HepG2 (cell line): ENCODE measurements around the gene WBP1. TPM values are rescaled to one million over a fixed set of nuclear protein-coding genes. Genes with fewer than 3 reads are reported as not detected.
A peak's percentile ranks its signal among the peaks of the same experiment; 100 is the strongest.

Experiments used
- BCL3 ChIP-seq: sonication (generic); formaldehyde crosslinking; IDR thresholded peaks from 2 replicates; pipeline ENCODE4 v1.5.1; 2020; ENCODE audit warnings: mild to moderate bottlenecking, missing genetic modification reagents, moderate library complexity
- BRCA1 ChIP-seq: sonication (generic); formaldehyde crosslinking; IDR thresholded peaks from 2 replicates; pipeline ENCODE4 v1.4.0; 2020; ENCODE audit warnings: missing genetic modification reagents
- CHD4 ChIP-seq: fragments of 200-600 bp; sonication (generic); IDR thresholded peaks from 2 replicates; pipeline ENCODE4 v1.7.0; 2017; ENCODE audit warnings: mild to moderate bottlenecking, low read length, borderline replicate concordance
- ESRRA ChIP-seq: sonication (generic); formaldehyde crosslinking; IDR thresholded peaks from 2 replicates; pipeline ENCODE4 v1.5.1; 2020; ENCODE audit warnings: mild to moderate bottlenecking, low read depth, missing genetic modification reagents
- HES4 ChIP-seq: sonication (generic); formaldehyde crosslinking; IDR thresholded peaks from 2 replicates; pipeline ENCODE4 v1.9.0; 2021; ENCODE audit warnings: mild to moderate bottlenecking, missing genetic modification reagents, borderline replicate concordance
- MAF1 ChIP-seq: sonication (generic); formaldehyde crosslinking; IDR thresholded peaks from 2 replicates; pipeline ENCODE4 v1.5.0; 2020; ENCODE audit warnings: missing genetic modification reagents, borderline replicate concordance
- NR1H2 ChIP-seq: sonication (generic); formaldehyde crosslinking; IDR thresholded peaks from 2 replicates; pipeline ENCODE4 v1.8.1; 2022; ENCODE audit warnings: low read depth, missing genetic modification reagents, borderline replicate concordance
- PHF8 ChIP-seq: sonication (generic); formaldehyde crosslinking; IDR thresholded peaks from 2 replicates; pipeline ENCODE4 v1.5.0; 2020; ENCODE audit warnings: missing genetic modification reagents
- SMC3 ChIP-seq: IDR thresholded peaks from 2 replicates; pipeline ENCODE4 v1.6.1; 2011; ENCODE audit warnings: low read length, improper control_type of control experiment
- TAF15 ChIP-seq: fragments of 200-400 bp; formaldehyde crosslinking; IDR thresholded peaks from one replicate; pipeline ENCODE4 v1.6.1; 2018; ENCODE audit warnings: mild to moderate bottlenecking, low read depth, low read length; ENCODE audit not compliant: poor library complexity, severe bottlenecking
- TFDP2 ChIP-seq: sonication (generic); formaldehyde crosslinking; IDR thresholded peaks from 2 replicates; pipeline ENCODE4 v1.4.0; 2020; ENCODE audit warnings: missing genetic modification reagents
- TP53 ChIP-seq: sonication (generic); formaldehyde crosslinking; conservative IDR thresholded peaks from 2 replicates; pipeline ENCODE4 v1.4.0; 2020; ENCODE audit warnings: missing genetic modification reagents
- ZFP62 ChIP-seq: sonication (generic); formaldehyde crosslinking; IDR thresholded peaks from 2 replicates; pipeline ENCODE4 v1.4.0; 2020; ENCODE audit warnings: missing genetic modification reagents
- ZHX1 ChIP-seq: sonication (generic); formaldehyde crosslinking; IDR thresholded peaks from 2 replicates; pipeline ENCODE4 v1.8.1; 2022; ENCODE audit warnings: low read depth, mild to moderate bottlenecking, missing genetic modification reagents
- ZNF136 ChIP-seq: sonication (generic); formaldehyde crosslinking; IDR thresholded peaks from 2 replicates; pipeline ENCODE4 v1.8.1; 2022; ENCODE audit warnings: low read depth, mild to moderate bottlenecking, moderate library complexity, missing genetic modification reagents
- ZNF18 ChIP-seq: sonication (generic); formaldehyde crosslinking; IDR thresholded peaks from 2 replicates; pipeline ENCODE4 v1.8.0; 2022; ENCODE audit warnings: mild to moderate bottlenecking, missing genetic modification reagents; ENCODE audit not compliant: insufficient replicate concordance
- ZNF263 ChIP-seq: sonication (generic); formaldehyde crosslinking; IDR thresholded peaks from 2 replicates; pipeline ENCODE4 v1.4.0; 2020; ENCODE audit warnings: missing genetic modification reagents
- ZNF296 ChIP-seq: sonication (generic); formaldehyde crosslinking; conservative IDR thresholded peaks from 2 replicates; pipeline ENCODE4 v1.5.0; 2020; ENCODE audit warnings: mild to moderate bottlenecking, missing genetic modification reagents
- ZNF333 ChIP-seq: sonication (generic); formaldehyde crosslinking; IDR thresholded peaks from 2 replicates; pipeline ENCODE4 v1.4.0; 2020; ENCODE audit warnings: mild to moderate bottlenecking, missing genetic modification reagents, borderline replicate concordance
- ZNF337 ChIP-seq: sonication (generic); formaldehyde crosslinking; IDR thresholded peaks from 2 replicates; pipeline ENCODE4 v1.5.1; 2020; ENCODE audit warnings: missing genetic modification reagents, low read depth, mild to moderate bottlenecking, borderline replicate concordance
- ZNF34 ChIP-seq: sonication (generic); formaldehyde crosslinking; IDR thresholded peaks from 2 replicates; pipeline ENCODE4 v1.4.0; 2020; ENCODE audit warnings: mild to moderate bottlenecking, missing genetic modification reagents, borderline replicate concordance
- ZNF816 ChIP-seq: sonication (generic); formaldehyde crosslinking; IDR thresholded peaks from 2 replicates; pipeline ENCODE4 v1.8.0; 2022; ENCODE audit warnings: missing genetic modification reagents, mild to moderate bottlenecking, borderline replicate concordance
- ZNF879 ChIP-seq: sonication (generic); formaldehyde crosslinking; IDR thresholded peaks from 2 replicates; pipeline ENCODE4 v1.8.1; 2023; ENCODE audit warnings: missing genetic modification reagents
- polyA plus RNA-seq, 8 experiments: library from polyadenylated mRNA; depleted of rRNA in 3 of 8; stranded (reverse) in 7 of 8; unstranded in 1 of 8; fragments of >200 nt; fragmentation: Illumina TruSeq in 4 of 8; extraction: Trizol in 4 of 8; gene quantifications; 2 replicates each; pipeline versions ENCODE4 v1.2.1 to v1.2.3, GENCODE V29; 2011 to 2016; ENCODE audit warnings: low read depth in 4 of 8, missing spikeins in 1 of 8, mixed read lengths in 1 of 8; ENCODE audit not compliant: insufficient read depth in 1 of 8
- total RNA-seq, 5 experiments: library from RNA; depleted of rRNA; stranded (reverse); fragments of >200 nt; fragmentation: Illumina TruSeq; extraction: Trizol; gene quantifications; 2 replicates each; pipeline ENCODE4 v1.2.3, GENCODE V29; 2016; ENCODE audit warnings: low read depth in 1 of 5

Gene WBP1
- total and polyA plus RNA-seq, 2 of the 13 experiments (the other 11 are each of a cell fraction or from before 2014, with no cell fraction given), result 38.8 to 85.7 TPM

GRCh38 chr2:74507926-74508520 lies 49.8 kb downstream of the WBP1 start (continued):
- TF ChIP-seq ZNF18 (CRISPR knock-in tag), result peak; percentile 40
- no peak for TF ChIP-seq NR1H2 (CRISPR knock-in tag)
- peak; percentile 74 for TF ChIP-seq ZNF263 (CRISPR knock-in tag)
- 0 out of 2 replicates have a peak, but pooled peaks have one; percentile 17 for TF ChIP-seq ZHX1 (CRISPR knock-in tag)
- TF ChIP-seq BCL3, result no peak
- no peak for TF ChIP-seq TP53 (CRISPR knock-in tag)
- no peak for TF ChIP-seq TFDP2 (CRISPR knock-in tag)
- TF ChIP-seq SMC3, result no peak
- no peak for TF ChIP-seq PHF8 (CRISPR knock-in tag)
- TF ChIP-seq ZNF879, result no peak
- TF ChIP-seq ESRRA (CRISPR knock-in tag), result 0 out of 2 replicates have a peak, but pooled peaks have one; percentile 43
- TF ChIP-seq MAF1 (CRISPR knock-in tag), result no peak
- 0 out of 2 replicates have a peak, but pooled peaks have one; percentile 54 for TF ChIP-seq HES4
- TF ChIP-seq ZNF34 (CRISPR knock-in tag), result 0 out of 2 replicates have a peak, but pooled peaks have one; percentile 46
- 0 out of 2 replicates have a peak, but pooled peaks have one; percentile 59 for TF ChIP-seq ZNF296
- TF ChIP-seq ZNF337 (CRISPR knock-in tag), result 0 out of 2 replicates have a peak, but pooled peaks have one; percentile 4
- TF ChIP-seq ZNF816 (CRISPR knock-in tag), result 0 out of 2 replicates have a peak, but pooled peaks have one; percentile 27
- peak; percentile 88 for TF ChIP-seq TAF15
- 0 out of 2 replicates have a peak, but pooled peaks have one; percentile 2 for TF ChIP-seq BRCA1 (CRISPR knock-in tag)
- 0 out of 2 replicates have a peak, but pooled peaks have one; percentile 6 for TF ChIP-seq ZNF136 (CRISPR knock-in tag)
- no peak for TF ChIP-seq ZNF333 (CRISPR knock-in tag)
- TF ChIP-seq ZFP62, result no peak
- 0 out of 2 replicates have a peak, but pooled peaks have one; percentile 45 for TF ChIP-seq CHD4
